Sigmoid colon (tissue), 7 donors: Measurements from ENCODE around the gene RNF19B. TPM values are rescaled to one million over a fixed set of nuclear protein-coding genes. Genes with fewer than 3 reads are reported as not detected.

Experiments used
- DNase-seq: peaks from one replicate; pipeline ENCODE4 v3.0.0-alpha.2; 2019
- H3K27ac ChIP-seq, 4 donors: fragments of 200-600 bp; sonication (generic); one replicate each; pipeline ENCODE4 v1.5.1; 2016 to 2019; ENCODE audit warnings: mild to moderate bottlenecking in 1 of 4
- H3K27me3 ChIP-seq, 3 donors: fragments of 200-600 bp; sonication (generic); one replicate each; pipeline ENCODE4 v1.5.1; 2019; ENCODE audit warnings: mild to moderate bottlenecking in 1 of 3
- H3K36me3 ChIP-seq, 4 donors: fragments of 200-600 bp; sonication (generic); one replicate each; pipeline ENCODE4 v1.5.1; 2016 to 2019
- H3K4me1 ChIP-seq, 4 donors: fragments of 200-600 bp; sonication (generic); one replicate each; pipeline ENCODE4 v1.5.1; 2017 to 2019
- H3K4me3 ChIP-seq, 4 donors: fragments of 200-600 bp; sonication (generic); one replicate each; pipeline ENCODE4 v1.5.1; 2017 to 2019; ENCODE audit warnings: mild to moderate bottlenecking in 2 of 4, moderate library complexity in 1 of 4
- H3K9me3 ChIP-seq, 4 donors: fragments of 200-600 bp in 3 of 4; sonication (generic) in 3 of 4; one replicate each; pipeline versions ENCODE4 v1.5.1 to v1.6.1; 2013 to 2019
- CTCF ChIP-seq, 4 experiments: fragments of 450-650 bp in 3 of 4; fragments of 200-600 bp in 1 of 4; IDR thresholded peaks; one replicate each; pipeline ENCODE4 v1.5.1; 2016 to 2019; ENCODE audit warnings: antibody characterized with exemption in 4 of 4, mild to moderate bottlenecking in 3 of 4, moderate library complexity in 2 of 4
- EP300 ChIP-seq, 4 donors: sonication (generic); formaldehyde crosslinking; IDR thresholded peaks; one replicate each; pipeline ENCODE4 v1.6.1; 2017; ENCODE audit warnings: antibody characterized with exemption in 4 of 4
- POLR2A ChIP-seq, 2 donors: fragments of 450-650 bp; IDR thresholded peaks; one replicate each; pipeline ENCODE4 v1.6.1; 2016; ENCODE audit warnings: antibody characterized with exemption in 2 of 2, mild to moderate bottlenecking in 2 of 2, moderate library complexity in 2 of 2
- POLR2AphosphoS5 ChIP-seq, 4 donors: sonication (generic); formaldehyde crosslinking; IDR thresholded peaks; one replicate each; pipeline ENCODE4 v1.6.1; 2017; ENCODE audit warnings: antibody characterized with exemption in 4 of 4
- WGBS, 2 donors: extraction: QIAGEN DNeasy Blood & Tissue Kit; methylation state at CpG; one replicate each; pipeline ENCODE4 v1.1.7; 2013; 5-methylcytosine and 5-hydroxymethylcytosine counted together
- intact Hi-C: fragments of 100-400 bp; cut with DNase I; formaldehyde crosslinking; loops from one replicate; pipeline ENCODE4 v1.15.1; 2023
- polyA plus RNA-seq, 3 donors: library from polyadenylated mRNA; stranded (reverse); fragments of 200-250 nt; gene quantifications; one replicate each; pipeline ENCODE4 v1.2.3, GENCODE V29; 2013
- total RNA-seq, 4 donors: library from RNA; depleted of rRNA; stranded (reverse); fragments of >200 nt; gene quantifications; one replicate each; pipeline ENCODE4 v1.1.0, GENCODE V29; 2016
- donor health status: healthy with polysubstance abuse.
- donor health status: Bipolar disorder and iron deficiency.
- donor health status: healthy.

Gene RNF19B
- total and polyA plus RNA-seq, 7 donors, result 14.5 to 50.7 (median 28.9) TPM

- H3K27me3 ChIP-seq, result no peaks in the 10 kb centered on the region
- peaks cover 0 to 35% (median 13%) of the 10 kb centered on the region in 4 donors for H3K4me1 ChIP-seq
- 49 to 56% methylated on average over 7 of the region's 7 CpGs for WGBS, 2 donors
- intact Hi-C loops, result no loop called here
- no peaks in the 10 kb centered on the region for H3K36me3 ChIP-seq
- DNase-seq, result peak; percentile 83
- peak in 1 of 4 donors; percentile 23 for TF ChIP-seq POLR2AphosphoS5 (IDR thresholded peaks at IDR 0.05)
- no peak for TF ChIP-seq EP300 (IDR thresholded peaks at IDR 0.05)
- TF ChIP-seq CTCF (IDR thresholded peaks at IDR 0.05), result no peak
- no peak for TF ChIP-seq POLR2A (IDR thresholded peaks at IDR 0.05)
- H3K4me3 ChIP-seq, result no peak overlapping the region
- no peaks in the 10 kb centered on the region for H3K9me3 ChIP-seq
- peak overlapping the region in 3 of 4 donors; percentile 37 to 59 (median 52) for H3K27ac ChIP-seq
These were observed 28.1 kb upstream of the RNF19B start for GRCh38 chr1:32992489-32993323.

- Histone ChIP-seq H3K36me3 (no peaks in the 10 kb centered on the region), H3K9me3 (no peaks in the 10 kb centered on the region), H3K4me3 (no peak overlapping the region), H3K27ac (peak overlapping the region in 3 of 4 donors; percentile 0 to 59 (median 52)), H3K27me3 (no peaks in the 10 kb centered on the region), H3K4me1 (peaks cover 0 to 32% (median 13%) of the 10 kb centered on the region in 4 donors)
- TF ChIP-seq POLR2AphosphoS5 (IDR thresholded peaks at IDR 0.05), result no peak
- TF ChIP-seq EP300 (IDR thresholded peaks at IDR 0.05), result no peak
- TF ChIP-seq CTCF (IDR thresholded peaks at IDR 0.05), result no peak
- TF ChIP-seq POLR2A (IDR thresholded peaks at IDR 0.05), result no peak
- WGBS, 2 donors, result 66 to 73% methylated on average over 9 of the region's 9 CpGs
- intact Hi-C loops, result no loop called here
- peak; percentile 56 for DNase-seq
These were observed 27.3 kb upstream of the RNF19B start for GRCh38 chr1:32991819-32992488.

DNA sequence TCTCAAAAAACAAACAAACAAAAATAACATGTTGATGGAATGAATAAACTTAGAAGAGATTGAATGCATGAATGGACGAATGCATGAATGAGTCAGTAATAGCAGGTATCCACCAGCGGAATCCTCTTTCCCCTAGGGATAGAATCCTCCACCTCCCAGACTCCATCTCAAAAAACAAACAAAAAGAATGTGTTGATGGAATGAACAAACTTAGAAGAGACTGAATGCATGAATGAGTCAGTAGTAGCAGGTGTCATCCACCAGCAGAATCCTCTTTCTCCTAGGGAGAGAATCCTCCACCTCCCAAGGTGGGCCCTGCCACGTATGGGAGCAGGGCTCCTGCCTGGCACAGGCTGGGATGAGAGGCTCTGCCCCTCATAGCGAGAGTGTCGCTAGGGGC, 26.8 kb upstream of the RNF19B start:
- TF ChIP-seq POLR2AphosphoS5 (IDR thresholded peaks at IDR 0.05), result no peak
- no peak for TF ChIP-seq POLR2A (IDR thresholded peaks at IDR 0.05)
- no peak for TF ChIP-seq CTCF (IDR thresholded peaks at IDR 0.05)
- no peak for TF ChIP-seq EP300 (IDR thresholded peaks at IDR 0.05)

DNA sequence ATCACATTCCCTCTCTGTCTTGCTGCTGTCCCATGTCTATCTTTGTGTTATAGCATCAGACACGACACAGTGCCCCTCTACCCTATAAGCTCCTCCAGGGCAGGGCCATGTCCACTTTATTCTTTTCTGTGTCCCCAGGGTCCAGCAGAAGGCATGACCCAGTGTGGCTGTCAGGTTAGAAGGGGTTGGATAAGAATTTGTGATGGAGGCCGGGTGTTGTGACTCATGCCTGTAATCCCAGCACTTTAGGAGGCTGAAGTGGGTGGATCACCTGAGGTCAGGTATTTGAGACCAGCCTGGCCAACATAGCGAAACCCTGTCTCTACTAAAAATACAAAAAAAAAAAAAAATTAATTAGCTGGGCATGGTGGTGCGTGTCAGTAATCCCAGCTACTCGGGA, 26.3 kb upstream of the RNF19B start:
- DNase-seq, result peak; percentile 20
- Histone ChIP-seq H3K9me3 (no peaks in the 10 kb centered on the region), H3K36me3 (no peaks in the 10 kb centered on the region), H3K27ac (no peak overlapping the region), H3K4me3 (no peak overlapping the region), H3K4me1 (peaks cover 0 to 32% (median 13%) of the 10 kb centered on the region in 4 donors), H3K27me3 (no peaks in the 10 kb centered on the region)
- 93 to 95% methylated on average over 5 of the region's 5 CpGs for WGBS, 2 donors
- intact Hi-C loops, result no loop called here
- TF ChIP-seq POLR2AphosphoS5 (IDR thresholded peaks at IDR 0.05), result no peak
- no peak for TF ChIP-seq POLR2A (IDR thresholded peaks at IDR 0.05)
- no peak for TF ChIP-seq EP300 (IDR thresholded peaks at IDR 0.05)
- no peak for TF ChIP-seq CTCF (IDR thresholded peaks at IDR 0.05)

More for the DNA sequence above, 26.8 kb upstream of the RNF19B start:
- no peak for DNase-seq
- Histone ChIP-seq H3K36me3 (no peaks in the 10 kb centered on the region), H3K4me1 (peaks cover 0 to 32% (median 13%) of the 10 kb centered on the region in 4 donors), H3K27me3 (no peaks in the 10 kb centered on the region), H3K27ac (peak overlapping the region in 2 of 4 donors; percentile 52 to 59), H3K4me3 (no peak overlapping the region), H3K9me3 (no peaks in the 10 kb centered on the region)
- intact Hi-C loops, result no loop called here
- WGBS, 2 donors, result 88 to 92% methylated on average over 5 of the region's 5 CpGs
